ENCODE data around the gene PWWP2B.

DNA sequence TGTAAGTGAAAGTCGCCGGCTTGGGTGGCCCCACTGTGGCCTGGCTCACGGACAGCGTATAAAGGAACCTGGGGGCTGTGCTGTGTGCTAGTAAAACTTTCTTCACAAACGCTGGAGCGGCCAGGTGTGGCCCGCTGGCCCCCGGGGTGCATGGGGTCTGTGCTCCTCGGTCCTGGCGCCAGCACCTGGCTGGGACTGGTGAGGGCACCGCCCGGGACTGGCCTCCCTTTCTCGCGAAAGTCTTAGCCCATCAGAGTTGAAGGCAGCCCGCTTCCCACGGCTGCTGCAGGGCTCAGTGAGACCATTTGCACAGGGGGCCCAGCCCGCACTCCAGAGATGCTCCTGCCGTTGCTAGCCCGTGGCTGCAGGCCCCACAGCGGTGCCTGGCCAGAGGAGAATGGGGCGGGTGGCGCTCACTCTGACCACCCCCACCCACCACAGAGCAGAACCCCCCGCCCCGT lies 5.8 kb downstream of the PWWP2B start:
- TF ChIP-seq ZNF639 (CRISPR knock-in tag; conservative IDR thresholded peaks at IDR 0.05) (no peak), CREM (IDR thresholded peaks at IDR 0.05) (no peak), CREM (CRISPR knock-in tag; IDR thresholded peaks at IDR 0.05) (no peak), ZNF274 (CRISPR knock-in tag; IDR thresholded peaks at IDR 0.05) (no peak), ATAD3A (CRISPR knock-in tag; IDR thresholded peaks at IDR 0.05) (no peak), AKAP8 (CRISPR knock-in tag; IDR thresholded peaks at IDR 0.05) (no peak), PITX1 (CRISPR knock-in tag; IDR thresholded peaks at IDR 0.05) (no peak), HOXA7 (CRISPR knock-in tag; IDR thresholded peaks at IDR 0.05) (no peak), ZNF317 (CRISPR knock-in tag; IDR thresholded peaks at IDR 0.05) (no peak), ZNF350 (CRISPR knock-in tag; IDR thresholded peaks at IDR 0.05; ENCODE audit: borderline replicate concordance, low read depth) (no peak), ELF1 (CRISPR knock-in tag; IDR thresholded peaks at IDR 0.05) (no peak), SOX6 (IDR thresholded peaks at IDR 0.05) (no peak), SOX6 (CRISPR knock-in tag; IDR thresholded peaks at IDR 0.05) (no peak)
- TF ChIP-seq, protein P1, sequence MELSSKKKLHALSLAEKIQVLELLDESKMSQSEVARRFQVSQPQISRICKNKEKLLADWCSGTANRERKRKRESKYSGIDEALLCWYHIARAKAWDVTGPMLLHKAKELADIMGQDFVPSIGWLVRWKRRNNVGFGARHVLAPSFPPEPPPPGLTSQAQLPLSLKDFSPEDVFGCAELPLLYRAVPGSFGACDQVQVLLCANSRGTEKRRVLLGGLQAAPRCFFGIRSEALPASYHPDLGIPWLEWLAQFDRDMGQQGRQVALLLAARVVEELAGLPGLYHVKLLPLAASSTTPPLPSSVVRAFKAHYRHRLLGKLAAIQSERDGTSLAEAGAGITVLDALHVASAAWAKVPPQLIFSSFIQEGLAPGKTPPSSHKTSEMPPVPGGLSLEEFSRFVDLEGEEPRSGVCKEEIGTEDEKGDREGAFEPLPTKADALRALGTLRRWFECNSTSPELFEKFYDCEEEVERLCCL (CRISPR knock-in tag; IDR thresholded peaks at IDR 0.05; ENCODE audit: borderline replicate concordance), result no peak
- TF ChIP-seq, protein P2, sequence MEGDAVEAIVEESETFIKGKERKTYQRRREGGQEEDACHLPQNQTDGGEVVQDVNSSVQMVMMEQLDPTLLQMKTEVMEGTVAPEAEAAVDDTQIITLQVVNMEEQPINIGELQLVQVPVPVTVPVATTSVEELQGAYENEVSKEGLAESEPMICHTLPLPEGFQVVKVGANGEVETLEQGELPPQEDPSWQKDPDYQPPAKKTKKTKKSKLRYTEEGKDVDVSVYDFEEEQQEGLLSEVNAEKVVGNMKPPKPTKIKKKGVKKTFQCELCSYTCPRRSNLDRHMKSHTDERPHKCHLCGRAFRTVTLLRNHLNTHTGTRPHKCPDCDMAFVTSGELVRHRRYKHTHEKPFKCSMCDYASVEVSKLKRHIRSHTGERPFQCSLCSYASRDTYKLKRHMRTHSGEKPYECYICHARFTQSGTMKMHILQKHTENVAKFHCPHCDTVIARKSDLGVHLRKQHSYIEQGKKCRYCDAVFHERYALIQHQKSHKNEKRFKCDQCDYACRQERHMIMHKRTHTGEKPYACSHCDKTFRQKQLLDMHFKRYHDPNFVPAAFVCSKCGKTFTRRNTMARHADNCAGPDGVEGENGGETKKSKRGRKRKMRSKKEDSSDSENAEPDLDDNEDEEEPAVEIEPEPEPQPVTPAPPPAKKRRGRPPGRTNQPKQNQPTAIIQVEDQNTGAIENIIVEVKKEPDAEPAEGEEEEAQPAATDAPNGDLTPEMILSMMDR (CRISPR knock-in tag; IDR thresholded peaks at IDR 0.05), result no peak
- TF ChIP-seq, protein P3, sequence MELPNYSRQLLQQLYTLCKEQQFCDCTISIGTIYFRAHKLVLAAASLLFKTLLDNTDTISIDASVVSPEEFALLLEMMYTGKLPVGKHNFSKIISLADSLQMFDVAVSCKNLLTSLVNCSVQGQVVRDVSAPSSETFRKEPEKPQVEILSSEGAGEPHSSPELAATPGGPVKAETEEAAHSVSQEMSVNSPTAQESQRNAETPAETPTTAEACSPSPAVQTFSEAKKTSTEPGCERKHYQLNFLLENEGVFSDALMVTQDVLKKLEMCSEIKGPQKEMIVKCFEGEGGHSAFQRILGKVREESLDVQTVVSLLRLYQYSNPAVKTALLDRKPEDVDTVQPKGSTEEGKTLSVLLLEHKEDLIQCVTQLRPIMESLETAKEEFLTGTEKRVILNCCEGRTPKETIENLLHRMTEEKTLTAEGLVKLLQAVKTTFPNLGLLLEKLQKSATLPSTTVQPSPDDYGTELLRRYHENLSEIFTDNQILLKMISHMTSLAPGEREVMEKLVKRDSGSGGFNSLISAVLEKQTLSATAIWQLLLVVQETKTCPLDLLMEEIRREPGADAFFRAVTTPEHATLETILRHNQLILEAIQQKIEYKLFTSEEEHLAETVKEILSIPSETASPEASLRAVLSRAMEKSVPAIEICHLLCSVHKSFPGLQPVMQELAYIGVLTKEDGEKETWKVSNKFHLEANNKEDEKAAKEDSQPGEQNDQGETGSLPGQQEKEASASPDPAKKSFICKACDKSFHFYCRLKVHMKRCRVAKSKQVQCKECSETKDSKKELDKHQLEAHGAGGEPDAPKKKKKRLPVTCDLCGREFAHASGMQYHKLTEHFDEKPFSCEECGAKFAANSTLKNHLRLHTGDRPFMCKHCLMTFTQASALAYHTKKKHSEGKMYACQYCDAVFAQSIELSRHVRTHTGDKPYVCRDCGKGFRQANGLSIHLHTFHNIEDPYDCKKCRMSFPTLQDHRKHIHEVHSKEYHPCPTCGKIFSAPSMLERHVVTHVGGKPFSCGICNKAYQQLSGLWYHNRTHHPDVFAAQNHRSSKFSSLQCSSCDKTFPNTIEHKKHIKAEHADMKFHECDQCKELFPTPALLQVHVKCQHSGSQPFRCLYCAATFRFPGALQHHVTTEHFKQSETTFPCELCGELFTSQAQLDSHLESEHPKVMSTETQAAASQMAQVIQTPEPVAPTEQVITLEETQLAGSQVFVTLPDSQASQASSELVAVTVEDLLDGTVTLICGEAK (IDR thresholded peaks at IDR 0.05), result no peak
- TF ChIP-seq, protein P3 (CRISPR knock-in tag; IDR thresholded peaks at IDR 0.05), result no peak
